HG02610 (cell line): ENCODE data around the gene C9orf57.
"Not testable (repeated sequence)": the region's sequence is repeated elsewhere in the genome, so short reads cannot be mapped to it uniquely, and the experiment has no call there.

Experiments
- ATAC-seq: cut with Tn5 transposase; IDR thresholded peaks from one replicate; pipeline ENCODE4 v1.9.1; 2021; ENCODE audit warnings: mild to moderate bottlenecking, moderate library complexity; ENCODE audit not compliant: unreplicated experiment

Gene C9orf57

GRCh38 chr9:72060513-72060912 is at the start of gene C9orf57:
Gene C9orf57 (minus strand): TSS chr9:72060613. CDS start chr9:72059331, 1,282 bp downstream.
- no peak for ATAC-seq

- ATAC-seq: no peak
These were observed 42.1 kb upstream of the C9orf57 start for GRCh38 chr9:72102520-72102919.

GRCh38 chr9:72095520-72095919 is 35.1 kb upstream of the C9orf57 start:
- ATAC-seq: not testable (repeated sequence)

- ATAC-seq: no peak
These were observed 32.4 kb upstream of the C9orf57 start for GRCh38 chr9:72092820-72093219.

GRCh38 chr9:72089451-72090130 is 29.2 kb upstream of the C9orf57 start:
- ATAC-seq: no peak

GRCh38 chr9:72082536-72082935 is 22.1 kb upstream of the C9orf57 start:
- ATAC-seq: no peak

- not testable (repeated sequence) for ATAC-seq
These were observed 14.3 kb upstream of the C9orf57 start for GRCh38 chr9:72074666-72075065.

- no peak for ATAC-seq
These were observed 4.7 kb upstream of the C9orf57 start for GRCh38 chr9:72065076-72065475.

GRCh38 chr9:72052122-72052521 is 8.3 kb downstream of the C9orf57 start:
- ATAC-seq: no peak

GRCh38 chr9:72048850-72049249 is 11.6 kb downstream of the C9orf57 start:
- ATAC-seq: no peak

- no peak for ATAC-seq
These were observed 13.6 kb downstream of the C9orf57 start for GRCh38 chr9:72046630-72047456.

GRCh38 chr9:72044095-72044494 is 16.3 kb downstream of the C9orf57 start:
- no peak for ATAC-seq

GRCh38 chr9:72043576-72043975 is 16.8 kb downstream of the C9orf57 start:
- ATAC-seq: no peak

- ATAC-seq: no peak
These were observed 17.5 kb downstream of the C9orf57 start for GRCh38 chr9:72042928-72043327.

- ATAC-seq: no peak
These were observed 18.6 kb downstream of the C9orf57 start for GRCh38 chr9:72041775-72042194.

- no peak for ATAC-seq
These were observed 19.0 kb downstream of the C9orf57 start for GRCh38 chr9:72041369-72041768.

GRCh38 chr9:72039532-72039931 is 20.9 kb downstream of the C9orf57 start:
- ATAC-seq: peak; percentile 75

GRCh38 chr9:72038890-72039410 is 21.5 kb downstream of the C9orf57 start:
- ATAC-seq: peak; percentile 53

GRCh38 chr9:72038408-72038807 is 22.0 kb downstream of the C9orf57 start:
- ATAC-seq: no peak

- no peak for ATAC-seq
These were observed 22.8 kb downstream of the C9orf57 start for GRCh38 chr9:72037571-72037970.

- ATAC-seq: no peak
These were observed 29.6 kb downstream of the C9orf57 start for GRCh38 chr9:72030767-72031166.

- ATAC-seq: no peak
These were observed 30.4 kb downstream of the C9orf57 start for GRCh38 chr9:72029986-72030385.
